NT2/D1 (cell line): Measurements from ENCODE around the gene ADNP.

Source experiments
- DNase-seq: peaks from one replicate; pipeline ENCODE4 v3.0.0-alpha.2; 2011; ENCODE audit warnings: low read depth, low spot score
- H3K27me3 ChIP-seq: 2 replicates; pipeline ENCODE4 v1.6.0; 2011; ENCODE audit warnings: mild to moderate bottlenecking; ENCODE audit not compliant: insufficient read length, insufficient read depth
- H3K36me3 ChIP-seq: 2 replicates; pipeline ENCODE4 v1.6.1; 2011; ENCODE audit warnings: mild to moderate bottlenecking, low read length, mixed read lengths; ENCODE audit not compliant: insufficient read depth, insufficient read length
- H3K4me1 ChIP-seq: 2 replicates; pipeline ENCODE4 v1.5.1; 2011; ENCODE audit not compliant: insufficient read depth, insufficient read length
- H3K4me3 ChIP-seq: 2 replicates; pipeline ENCODE4 v1.5.1; 2011; ENCODE audit warnings: low read depth; ENCODE audit not compliant: insufficient read length
- H3K9ac ChIP-seq: 2 replicates; pipeline ENCODE4 v1.6.0; 2011; ENCODE audit warnings: low read depth; ENCODE audit not compliant: insufficient read length
- H3K9me3 ChIP-seq: 2 replicates; pipeline ENCODE4 v1.5.1; 2011; ENCODE audit warnings: mild to moderate bottlenecking, low read length; ENCODE audit not compliant: insufficient read depth
- SUZ12 ChIP-seq: IDR thresholded peaks from 2 replicates; pipeline ENCODE4 v1.6.1; 2011; ENCODE audit not compliant: insufficient read length, insufficient read depth; ENCODE audit errors: extremely low read depth
- YY1 ChIP-seq: IDR thresholded peaks from 2 replicates; pipeline ENCODE4 v1.6.1; 2011; ENCODE audit not compliant: insufficient read length, insufficient read depth
- ZNF274 ChIP-seq: IDR thresholded peaks from 2 replicates; pipeline ENCODE4 v1.6.1; 2011; ENCODE audit warnings: mild to moderate bottlenecking, low read depth, low read length

ADNP gene

DNA sequence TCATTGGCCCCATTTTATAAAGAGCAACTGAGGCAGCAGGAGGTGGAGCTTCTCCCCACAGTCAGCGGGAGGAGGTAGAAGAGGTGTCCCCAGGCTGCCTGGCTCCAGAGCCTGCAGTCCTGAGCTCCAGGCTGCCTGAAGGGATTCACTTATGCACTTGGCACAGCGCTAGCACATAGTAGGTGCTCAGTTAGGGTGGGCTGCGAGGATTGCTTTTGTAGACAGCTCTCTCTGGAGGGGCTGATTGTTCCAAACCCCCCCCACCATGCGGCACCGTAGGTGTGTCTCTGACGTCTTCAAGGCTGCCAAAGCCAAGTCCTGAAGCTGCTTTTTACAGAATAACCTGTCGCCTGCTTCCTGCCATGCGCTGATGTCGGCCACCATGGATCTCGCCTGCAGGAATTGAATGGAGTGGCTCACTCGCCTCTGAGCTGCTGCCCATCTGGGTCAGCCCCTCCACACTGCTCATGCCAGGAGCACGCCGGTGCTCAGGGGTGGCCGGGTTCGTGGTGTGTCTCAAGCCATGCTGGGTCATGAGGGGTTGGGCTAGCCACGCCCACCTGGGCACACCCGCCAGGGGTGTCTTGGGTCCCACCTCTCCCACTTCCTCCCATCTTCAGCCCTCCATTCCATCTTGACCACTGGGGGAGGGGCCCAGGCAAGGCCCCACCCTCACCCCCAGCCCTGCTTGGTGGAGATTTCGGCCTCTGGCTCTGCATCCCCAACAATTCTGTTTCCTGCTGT lies 76.6 kb downstream of the ADNP start:
- Histone ChIP-seq H3K4me3 (no peak overlapping the region), H3K36me3 (peaks cover 8% of the 10 kb centered on the region), H3K9me3 (no peaks in the 10 kb centered on the region), H3K9ac (no peak overlapping the region), H3K4me1 (peaks cover 26% of the 10 kb centered on the region), H3K27me3 (no peaks in the 10 kb centered on the region)
- TF ChIP-seq SUZ12, result no peak
- no peak for TF ChIP-seq ZNF274
- TF ChIP-seq YY1, result no peak
- DNase-seq, result no peak

DNA sequence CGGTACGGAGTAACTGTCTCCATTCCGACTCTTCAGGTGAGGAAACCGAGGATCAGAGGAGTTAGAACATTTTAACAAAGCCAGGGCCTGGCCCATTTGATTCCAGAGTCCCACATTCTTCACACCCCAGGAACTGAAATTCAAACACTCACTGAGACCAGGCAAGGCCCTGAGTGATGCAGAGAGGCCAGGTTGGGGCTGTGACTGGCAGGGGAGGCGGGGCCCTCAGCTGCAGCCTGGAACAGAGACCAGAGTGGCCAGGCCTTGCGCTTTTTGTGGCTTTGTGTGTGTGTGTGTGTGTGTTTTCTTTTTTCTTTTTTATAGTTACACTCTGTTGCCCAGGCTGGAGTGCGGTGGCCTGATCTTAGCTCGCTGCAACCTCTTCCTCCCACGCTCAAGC lies 79.2 kb downstream of the ADNP start:
- Histone ChIP-seq H3K36me3 (peaks cover 13% of the 10 kb centered on the region), H3K27me3 (no peaks in the 10 kb centered on the region), H3K9me3 (no peaks in the 10 kb centered on the region), H3K9ac (peak overlapping the region; percentile 27), H3K4me3 (no peak overlapping the region), H3K4me1 (peaks cover 23% of the 10 kb centered on the region)
- TF ChIP-seq YY1 (no peak), SUZ12 (no peak), ZNF274 (no peak)
- no peak for DNase-seq

DNA sequence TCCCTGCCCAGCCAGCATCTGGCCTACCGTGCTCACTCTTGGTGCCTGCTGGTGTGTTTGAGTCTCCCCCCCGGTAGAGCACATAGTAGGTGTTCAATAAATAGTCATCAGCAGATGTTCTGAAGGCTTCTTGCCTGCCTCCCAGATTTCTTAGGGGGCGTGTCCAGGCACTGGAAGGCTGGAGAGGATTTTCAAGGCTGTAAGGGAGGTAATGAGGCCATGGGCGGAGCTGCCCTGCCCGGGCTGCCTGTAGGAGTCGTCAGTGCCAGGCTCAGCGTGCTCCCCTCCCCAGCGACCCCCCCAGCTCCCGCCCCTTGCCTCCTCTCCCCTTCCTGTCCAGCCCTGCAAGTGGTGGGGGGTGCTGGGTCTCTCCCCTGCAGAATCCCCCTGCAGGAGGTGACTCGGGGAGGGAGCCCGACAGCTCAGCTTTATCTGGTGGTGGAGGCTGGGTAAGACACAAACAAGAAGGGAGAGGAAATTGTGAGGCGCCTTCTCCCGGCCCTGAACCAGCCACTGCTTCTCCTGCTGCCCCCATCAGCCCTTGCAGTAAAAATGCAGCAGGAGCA lies 80.4 kb downstream of the ADNP start:
- Histone ChIP-seq H3K36me3 (peaks cover 13% of the 10 kb centered on the region), H3K4me1 (peaks cover 20% of the 10 kb centered on the region), H3K9ac (peak overlapping the region; percentile 78), H3K4me3 (no peak overlapping the region), H3K9me3 (no peaks in the 10 kb centered on the region), H3K27me3 (no peaks in the 10 kb centered on the region)
- peak; percentile 69 for DNase-seq
- TF ChIP-seq SUZ12 (no peak), YY1 (no peak), ZNF274 (no peak)

DNA sequence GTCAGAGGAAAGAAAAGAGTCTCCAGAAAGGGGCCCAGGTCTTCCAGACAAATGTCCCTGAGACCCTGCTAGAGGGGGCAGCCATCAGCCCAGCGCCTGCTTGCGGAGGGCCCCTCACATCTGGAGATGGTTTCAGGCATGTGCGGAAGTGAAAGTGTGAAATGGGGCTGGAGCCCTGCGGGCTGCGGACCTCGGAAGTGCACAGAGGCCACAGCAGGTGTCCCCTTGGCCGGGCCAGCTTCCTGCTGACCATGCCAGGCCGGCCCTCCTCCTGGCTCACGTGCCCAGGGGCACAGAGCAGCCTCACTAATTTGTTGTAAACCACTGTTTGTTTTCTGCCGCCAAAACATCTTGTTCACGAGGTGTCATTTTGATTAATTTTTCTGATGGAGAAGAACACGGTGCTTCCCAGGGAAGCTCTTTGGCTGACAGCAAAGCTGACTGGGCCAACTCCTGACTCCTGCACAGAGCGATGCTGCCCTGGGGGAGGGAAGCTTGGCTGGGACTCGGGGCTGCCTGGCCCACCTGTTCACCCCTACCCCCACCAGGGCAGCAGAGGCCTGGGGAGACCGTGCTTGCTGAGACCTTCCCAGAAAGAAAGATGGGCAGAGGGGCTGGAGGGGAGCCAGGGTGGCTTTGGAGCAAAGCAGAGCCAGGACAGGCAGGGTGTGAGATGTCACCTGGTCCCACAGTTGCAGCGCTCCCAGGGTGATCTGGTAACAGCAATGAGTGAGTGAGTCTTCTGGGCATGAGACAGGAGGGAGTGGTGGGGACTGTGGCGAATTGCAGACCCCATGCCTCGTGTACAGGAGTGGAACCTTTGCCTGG lies 82.2 kb downstream of the ADNP start:
- no peak for TF ChIP-seq ZNF274
- TF ChIP-seq SUZ12, result no peak
- no peak for TF ChIP-seq YY1
- H3K9me3 ChIP-seq, result no peaks in the 10 kb centered on the region
- no peak overlapping the region for H3K4me3 ChIP-seq
- H3K27me3 ChIP-seq, result no peaks in the 10 kb centered on the region
- no peak for DNase-seq
- H3K9ac ChIP-seq, result no peak overlapping the region
- peaks cover 19% of the 10 kb centered on the region for H3K4me1 ChIP-seq
- peaks cover 13% of the 10 kb centered on the region for H3K36me3 ChIP-seq

DNA sequence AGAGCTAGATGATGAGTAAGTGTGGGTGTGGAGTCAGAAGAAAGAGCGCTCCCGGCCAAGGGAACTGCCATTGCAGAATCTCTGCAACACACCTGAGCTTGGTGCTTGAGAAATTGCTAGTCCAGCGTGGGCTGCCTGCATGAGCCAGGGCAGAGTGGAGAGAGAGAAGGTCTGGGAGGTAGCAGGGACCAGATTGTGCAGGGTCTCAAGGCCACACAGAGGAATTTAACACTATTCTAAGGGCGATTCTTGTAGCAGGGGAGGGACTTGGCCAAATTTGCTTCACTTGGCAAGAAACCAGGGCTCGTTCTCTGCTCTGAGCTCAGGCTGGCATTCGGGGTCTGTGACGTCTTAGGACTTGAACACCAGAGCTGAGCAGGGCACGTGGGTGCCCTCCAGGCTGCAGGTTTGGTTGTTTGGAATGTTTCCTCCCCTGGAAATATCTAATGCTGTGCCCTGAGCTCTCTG lies 82.9 kb downstream of the ADNP start:
- TF ChIP-seq ZNF274 (no peak), SUZ12 (no peak), YY1 (no peak)
- no peaks in the 10 kb centered on the region for H3K9me3 ChIP-seq
- H3K9ac ChIP-seq, result no peak overlapping the region
- H3K36me3 ChIP-seq, result peaks cover 17% of the 10 kb centered on the region
- H3K27me3 ChIP-seq, result no peaks in the 10 kb centered on the region
- no peak overlapping the region for H3K4me3 ChIP-seq
- DNase-seq, result no peak
- H3K4me1 ChIP-seq, result peaks cover 18% of the 10 kb centered on the region

DNA sequence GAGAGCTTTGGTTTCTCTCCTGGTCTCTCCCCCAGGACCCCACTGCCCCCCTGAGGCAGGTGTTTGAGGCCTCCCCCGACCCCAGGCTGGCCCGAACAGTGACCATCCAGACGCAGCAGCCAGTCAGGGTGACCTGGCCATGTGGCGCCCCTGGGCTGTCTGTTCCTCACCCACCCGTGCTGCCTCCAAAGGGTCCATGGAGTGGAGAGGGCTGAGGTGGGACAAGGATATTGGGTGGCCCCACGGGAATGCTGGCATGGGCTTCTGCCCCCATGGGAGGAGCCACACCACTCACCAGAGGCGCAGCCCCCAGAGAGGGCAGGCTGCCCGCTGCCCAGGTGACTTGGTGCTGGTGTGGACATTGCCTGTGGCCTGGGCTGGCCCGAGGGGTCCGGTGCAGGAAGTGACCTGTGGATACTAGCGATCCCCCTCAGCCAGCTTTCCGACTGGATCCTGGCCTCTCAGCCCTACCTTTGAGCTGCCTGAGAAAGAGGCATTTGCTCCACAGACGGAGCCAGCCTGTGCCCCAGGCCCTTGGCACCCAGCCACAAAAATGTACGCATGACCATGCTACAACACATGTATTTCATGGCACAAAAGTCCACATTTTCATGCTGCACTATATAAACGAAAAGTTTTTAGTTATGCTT lies 85.5 kb downstream of the ADNP start:
- no peak for DNase-seq
- Histone ChIP-seq H3K36me3 (peaks cover 21% of the 10 kb centered on the region), H3K4me3 (no peak overlapping the region), H3K4me1 (peaks cover 15% of the 10 kb centered on the region), H3K9me3 (no peaks in the 10 kb centered on the region), H3K27me3 (no peaks in the 10 kb centered on the region), H3K9ac (peak overlapping the region; percentile 52)
- TF ChIP-seq YY1, result no peak
- no peak for TF ChIP-seq ZNF274
- TF ChIP-seq SUZ12, result no peak
